MG63 (cell line): ENCODE measurements around the gene ABHD4. TPM values are rescaled to one million over a fixed set of nuclear protein-coding genes. Genes with fewer than 3 reads are reported as not detected.

Source experiments
- total RNA-seq: library from RNA; depleted of rRNA; stranded (reverse); fragments of >200 nt; shearing (Covaris generic); gene quantifications from 2 replicates; pipeline ENCODE4 v1.2.3, GENCODE V29; 2014; ENCODE audit warnings: low replicate concordance; rRNA removed

Gene ABHD4
- total RNA-seq, 1 experiment from 2014 or later = 0.89 TPM

Other genes with a start within 250 kb of the ABHD4 start
- gene DAD1, start 9.1 kb upstream of the ABHD4 start, total RNA-seq = 275 and 292 TPM in 2 replicates
- not detected in 2 replicates for gene OR6J1, start 46.1 kb downstream of the ABHD4 start, total RNA-seq
- 47.3 and 67.5 TPM in 2 replicates for gene OXA1L, start 168.4 kb downstream of the ABHD4 start, total RNA-seq
- 4.0 TPM in 1 of 2 replicates, not detected in the other for gene SLC7A7, start 217.1 kb downstream of the ABHD4 start, total RNA-seq
- 22.1 and 92.8 TPM in 2 replicates for gene MRPL52, start 231.6 kb downstream of the ABHD4 start, total RNA-seq
- 85.2 and 124 TPM in 2 replicates for gene MMP14, start 238.3 kb downstream of the ABHD4 start, total RNA-seq